ENCODE data around the gene NUP93.

GRCh38 chr16:56734429-56734828, 4.5 kb downstream of the NUP93 start:
- TF ChIP-seq PBX3 (IDR thresholded peaks at IDR 0.05) (no peak), POLR2A (IDR thresholded peaks at IDR 0.05; ENCODE audit: low read length) (no peak), EP300 (IDR thresholded peaks at IDR 0.05) (no peak)
